Left lung (tissue), 10 donors: ENCODE measurements around the gene TACC2. TPM values are rescaled to one million over a fixed set of nuclear protein-coding genes. Genes with fewer than 3 reads are reported as not detected.
A peak's percentile ranks its signal among the peaks of the same experiment; 100 is the strongest.
"Not testable (repeated sequence)": the region's sequence is repeated elsewhere in the genome, so short reads cannot be mapped to it uniquely, and the experiment has no call there.

Source experiments
- ATAC-seq: fragments of 200-7000 bp; cut with Tn5 transposase; one replicate; pipeline ENCODE4 v1.9.1; 2020; ENCODE audit warnings: moderate library complexity
- DNase-seq, 4 donors: peaks; one replicate each; pipeline ENCODE4 v3.0.0-alpha.2; 2013 to 2020
- H3K27ac ChIP-seq, 2 donors: fragments of 200-600 bp; sonication (generic) in 1 of 2; one replicate each; pipeline versions ENCODE4 v1.5.0 to v1.8.0; 2020 to 2021
- H3K27me3 ChIP-seq, 2 donors: fragments of 200-600 bp; sonication (generic) in 1 of 2; one replicate each; pipeline versions ENCODE4 v1.5.0 to v1.8.0; 2020 to 2021
- H3K36me3 ChIP-seq, 2 donors: fragments of 200-600 bp; sonication (generic) in 1 of 2; one replicate each; pipeline versions ENCODE4 v1.5.0 to v1.8.0; 2020 to 2021
- H3K4me1 ChIP-seq, 2 donors: fragments of 200-600 bp; one replicate each; pipeline ENCODE4 v1.8.0; 2021
- H3K4me3 ChIP-seq, 2 donors: fragments of 200-600 bp; sonication (generic) in 1 of 2; one replicate each; pipeline versions ENCODE4 v1.5.0 to v1.8.0; 2020 to 2021; ENCODE audit warnings: mild to moderate bottlenecking in 1 of 2
- H3K9me3 ChIP-seq, 2 donors: fragments of 200-600 bp; sonication (generic) in 1 of 2; one replicate each; pipeline versions ENCODE4 v1.5.0 to v1.8.0; 2020 to 2021
- CTCF ChIP-seq, 2 donors: fragments of 200-600 bp; sonication (generic) in 1 of 2; IDR thresholded peaks; one replicate each; pipeline versions ENCODE4 v1.5.0 to v1.8.0; 2021; ENCODE audit warnings: antibody characterized with exemption in 2 of 2
- intact Hi-C, 2 donors: fragments of 100-400 bp; cut with DNase I; formaldehyde crosslinking; loops; one replicate each; pipeline versions ENCODE4 v1.11.2 to v1.14.2; 2022
- polyA plus RNA-seq, 6 donors: library from polyadenylated mRNA; unstranded; fragments of 120-200 nt; gene quantifications; one replicate each; pipeline ENCODE4 v1.2.1, GENCODE V29; 2013; ENCODE audit not compliant: insufficient read length in 6 of 6
- total RNA-seq, 2 donors: library from RNA; stranded (reverse); fragmentation: NEBNext Ultra II Directional; extraction: Animal tissue kit (Norgen Biotek cat#: 25700); gene quantifications; one replicate each; pipeline ENCODE4 v1.2.1, GENCODE V29; 2021
- donor health status: DM: no; HTN: yes; CAD: no.
- donor health status: DM: no; HTN: no; CAD: no.

Gene TACC2
- total and polyA plus RNA-seq, 8 donors: 21.0 to 193 (median 23.9) TPM

- Histone ChIP-seq H3K27ac (no peak overlapping the region), H3K36me3 (no peaks in the 10 kb centered on the region), H3K4me3 (no peak overlapping the region), H3K9me3 (no peaks in the 10 kb centered on the region), H3K4me1 (no peaks in the 10 kb centered on the region), H3K27me3 (no peaks in the 10 kb centered on the region)
- ATAC-seq: peak; percentile 16
- no peak for DNase-seq
- intact Hi-C loops: no loop called here
- no peak for TF ChIP-seq CTCF (IDR thresholded peaks at IDR 0.05)
These were observed 113.3 kb downstream of the TACC2 start for GRCh38 chr10:122102146-122102868.

GRCh38 chr10:122102869-122103525 is 114.0 kb downstream of the TACC2 start:
- TF ChIP-seq CTCF (IDR thresholded peaks at IDR 0.05): no peak
- Histone ChIP-seq H3K36me3 (no peaks in the 10 kb centered on the region), H3K4me3 (no peak overlapping the region), H3K27me3 (no peaks in the 10 kb centered on the region), H3K9me3 (no peaks in the 10 kb centered on the region), H3K4me1 (no peaks in the 10 kb centered on the region), H3K27ac (no peak overlapping the region)
- ATAC-seq (peak; percentile 9), DNase-seq (no peak)
- intact Hi-C loops: no loop called here

GRCh38 chr10:122103592-122103991 is 114.6 kb downstream of the TACC2 start:
- ATAC-seq (no peak), DNase-seq (no peak)
- Histone ChIP-seq H3K4me1 (no peaks in the 10 kb centered on the region), H3K36me3 (no peaks in the 10 kb centered on the region), H3K9me3 (no peaks in the 10 kb centered on the region), H3K27ac (no peak overlapping the region), H3K4me3 (no peak overlapping the region), H3K27me3 (no peaks in the 10 kb centered on the region)
- intact Hi-C loops: no loop called here
- no peak for TF ChIP-seq CTCF (IDR thresholded peaks at IDR 0.05)

- DNase-seq, intact Hi-C loops, H3K27ac ChIP-seq, H3K4me3 ChIP-seq, ATAC-seq, H3K4me1 ChIP-seq, H3K36me3 ChIP-seq, H3K9me3 ChIP-seq: not testable (repeated sequence)
- peaks cover 0 to 21% of the 10 kb centered on the region in 2 donors for H3K27me3 ChIP-seq
These were observed 119.8 kb downstream of the TACC2 start for GRCh38 chr10:122108786-122109185.

- Histone ChIP-seq H3K9me3 (no peaks in the 10 kb centered on the region), H3K4me3 (peak overlapping the region; percentile 60 to 69), H3K27me3 (peaks cover 0 to 34% of the 10 kb centered on the region in 2 donors), H3K36me3 (no peaks in the 10 kb centered on the region), H3K27ac (peak overlapping the region; percentile 95 to 97), H3K4me1 (peaks cover 8 to 31% of the 10 kb centered on the region in 2 donors)
- no peak for DNase-seq
- ATAC-seq: no peak
- no peak for TF ChIP-seq CTCF (IDR thresholded peaks at IDR 0.05)
- intact Hi-C loops: loop anchor here in 1 of 2 donors (10.0 kb wide), 1 partner anchor 57 kb away; no protein-coding TSS in a partner anchor
These were observed 123.2 kb downstream of the TACC2 start for GRCh38 chr10:122112021-122112616.
